Peyer's patch (tissue), 4 donors: ENCODE results near the gene PASK.

Experiments used
- POLR2A ChIP-seq, 2 donors: fragments of 450-650 bp; IDR thresholded peaks; one replicate each; pipeline ENCODE4 v1.5.1; 2017; ENCODE audit warnings: antibody characterized with exemption in 2 of 2, mild to moderate bottlenecking in 2 of 2, moderate library complexity in 2 of 2
- TF ChIP-seq, protein P1 (sequence below), 6 experiments: fragments of 450-650 bp in 4 of 6; fragments of 200-600 bp in 2 of 6; sonication (generic) in 1 of 6; IDR thresholded peaks; one replicate each; pipeline ENCODE4 v1.5.1; 2017 to 2019; ENCODE audit warnings: antibody characterized with exemption in 6 of 6, mild to moderate bottlenecking in 3 of 6, moderate library complexity in 1 of 6

DNA sequence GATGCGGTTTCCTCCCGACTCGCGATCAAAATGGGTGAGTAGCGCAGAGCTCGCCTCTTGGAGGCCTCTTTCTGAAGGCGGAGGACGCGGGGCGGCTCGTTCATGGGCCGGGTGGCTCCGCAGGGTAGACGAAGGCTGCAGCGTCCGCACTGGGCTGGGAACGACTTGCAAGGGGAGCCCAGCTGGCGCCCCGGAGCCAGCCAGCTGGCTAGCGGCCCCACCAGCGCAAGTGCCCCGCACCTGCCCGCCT, 328 bp upstream of the PASK start:
- TF ChIP-seq, protein P1, sequence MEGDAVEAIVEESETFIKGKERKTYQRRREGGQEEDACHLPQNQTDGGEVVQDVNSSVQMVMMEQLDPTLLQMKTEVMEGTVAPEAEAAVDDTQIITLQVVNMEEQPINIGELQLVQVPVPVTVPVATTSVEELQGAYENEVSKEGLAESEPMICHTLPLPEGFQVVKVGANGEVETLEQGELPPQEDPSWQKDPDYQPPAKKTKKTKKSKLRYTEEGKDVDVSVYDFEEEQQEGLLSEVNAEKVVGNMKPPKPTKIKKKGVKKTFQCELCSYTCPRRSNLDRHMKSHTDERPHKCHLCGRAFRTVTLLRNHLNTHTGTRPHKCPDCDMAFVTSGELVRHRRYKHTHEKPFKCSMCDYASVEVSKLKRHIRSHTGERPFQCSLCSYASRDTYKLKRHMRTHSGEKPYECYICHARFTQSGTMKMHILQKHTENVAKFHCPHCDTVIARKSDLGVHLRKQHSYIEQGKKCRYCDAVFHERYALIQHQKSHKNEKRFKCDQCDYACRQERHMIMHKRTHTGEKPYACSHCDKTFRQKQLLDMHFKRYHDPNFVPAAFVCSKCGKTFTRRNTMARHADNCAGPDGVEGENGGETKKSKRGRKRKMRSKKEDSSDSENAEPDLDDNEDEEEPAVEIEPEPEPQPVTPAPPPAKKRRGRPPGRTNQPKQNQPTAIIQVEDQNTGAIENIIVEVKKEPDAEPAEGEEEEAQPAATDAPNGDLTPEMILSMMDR (IDR thresholded peaks at IDR 0.05) = no peak
- no peak for TF ChIP-seq POLR2A (IDR thresholded peaks at IDR 0.05)
